GM19023 (cell line): ENCODE data around the gene CMIP.

Source experiments
- ATAC-seq: cut with Tn5 transposase; IDR thresholded peaks from one replicate; pipeline ENCODE4 v1.9.1; 2021; ENCODE audit warnings: mild to moderate bottlenecking, moderate library complexity; ENCODE audit not compliant: unreplicated experiment

CMIP gene

DNA sequence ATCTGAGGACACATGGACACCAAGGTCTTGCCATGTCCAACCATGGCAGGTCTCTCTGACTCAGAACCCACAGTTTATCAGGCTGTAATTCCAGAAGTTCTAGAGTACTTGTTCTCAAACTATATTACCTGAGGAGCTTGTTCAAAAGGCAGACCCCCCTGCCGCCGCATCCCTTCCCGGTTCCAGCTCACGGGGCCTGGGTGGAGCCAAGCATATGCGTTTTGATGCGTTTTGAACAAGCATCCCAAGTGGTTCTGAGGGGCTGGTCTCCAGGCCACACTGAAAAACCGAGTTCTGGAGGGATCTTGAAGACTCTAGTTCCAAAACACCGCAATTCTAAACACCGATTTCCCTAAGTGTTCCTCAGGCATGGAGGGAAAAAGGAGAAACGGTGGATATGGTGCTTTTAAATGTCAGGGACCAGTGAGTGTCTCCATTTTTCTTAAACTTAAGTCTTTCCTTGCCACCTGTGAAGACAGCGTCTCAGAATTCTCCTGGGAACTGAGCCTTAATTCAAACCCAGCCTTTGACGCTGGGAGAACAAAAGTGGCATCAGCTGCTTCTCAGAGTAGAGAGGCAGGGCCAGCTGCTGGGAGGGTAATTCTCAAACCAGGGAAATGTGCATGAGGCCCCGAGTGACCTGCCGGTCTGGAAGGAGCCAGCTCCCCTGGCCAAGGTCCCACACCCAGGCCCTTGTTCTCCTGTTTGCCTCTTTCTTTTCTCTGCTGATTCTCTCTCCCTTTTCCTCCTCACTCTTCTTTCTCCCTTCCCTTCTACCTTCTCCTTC is 250.1 kb downstream of the CMIP start:
- no peak for ATAC-seq

GRCh38 chr16:81695321-81696165 is 250.9 kb downstream of the CMIP start:
- no peak for ATAC-seq

GRCh38 chr16:81696166-81696960 is 251.8 kb downstream of the CMIP start:
- ATAC-seq, result no peak

DNA sequence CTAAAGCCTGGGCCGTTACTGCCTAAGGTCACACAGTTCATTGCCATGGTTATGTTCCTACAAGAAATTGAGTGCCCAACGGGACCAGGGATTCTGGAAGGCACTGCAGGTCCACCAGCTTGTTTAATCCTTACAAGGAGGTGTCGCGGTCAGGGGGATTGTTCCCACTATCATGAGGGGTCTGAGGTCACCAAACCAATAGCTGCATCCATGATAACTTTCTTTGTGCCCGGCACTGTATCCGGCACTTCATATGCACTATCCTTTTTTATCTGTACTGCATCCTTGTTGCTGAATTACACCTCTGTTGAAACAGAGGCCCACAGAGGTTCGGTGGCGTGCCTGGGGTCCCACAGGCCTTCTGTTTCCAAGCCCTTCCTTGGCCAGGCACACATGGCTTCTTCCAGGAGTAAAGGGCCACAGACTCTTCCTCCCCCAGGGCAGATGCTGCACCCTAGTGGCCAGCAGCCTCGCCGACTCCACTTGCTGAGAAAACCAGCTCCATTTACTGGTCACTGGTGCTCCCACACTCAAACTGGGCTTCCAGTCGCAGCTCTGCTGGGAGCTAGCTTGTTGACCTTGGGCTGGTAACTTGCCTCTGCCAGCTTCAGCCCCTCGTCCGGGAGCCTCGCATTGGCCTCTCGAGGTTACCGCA is 252.5 kb downstream of the CMIP start:
- ATAC-seq, result no peak

- no peak for ATAC-seq
Measured at GRCh38 chr16:81697616-81698309, 253.2 kb downstream of the CMIP start.

GRCh38 chr16:81698310-81698641 is 253.7 kb downstream of the CMIP start:
- no peak for ATAC-seq

- ATAC-seq, result no peak
Measured at GRCh38 chr16:81699596-81699995, 255.0 kb downstream of the CMIP start.

- no peak for ATAC-seq
Measured at GRCh38 chr16:81700071-81700779, 255.6 kb downstream of the CMIP start.

DNA sequence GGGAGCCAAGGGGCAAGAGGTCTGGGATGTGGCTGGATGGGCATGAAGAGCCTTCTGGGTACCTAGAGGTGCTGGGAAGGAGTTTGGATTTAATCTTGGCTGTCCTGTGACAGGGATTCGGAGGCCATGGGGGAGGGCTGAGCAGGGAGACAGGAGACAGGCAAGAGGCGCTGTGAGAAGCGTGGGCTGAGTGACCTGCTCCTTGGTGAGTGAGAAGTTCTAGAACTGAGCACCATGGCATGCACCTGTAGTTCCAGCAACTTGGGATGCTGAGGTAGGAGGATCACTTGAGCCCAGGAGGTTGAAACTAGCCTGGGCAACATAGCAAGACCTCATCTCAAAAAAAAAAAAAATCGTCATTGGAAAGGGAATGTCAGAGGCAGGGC is 256.2 kb downstream of the CMIP start:
- ATAC-seq, result no peak

- no peak for ATAC-seq
Measured at GRCh38 chr16:81701296-81701970, 256.8 kb downstream of the CMIP start.

- no peak for ATAC-seq
Measured at GRCh38 chr16:81702506-81702905, 257.9 kb downstream of the CMIP start.

DNA sequence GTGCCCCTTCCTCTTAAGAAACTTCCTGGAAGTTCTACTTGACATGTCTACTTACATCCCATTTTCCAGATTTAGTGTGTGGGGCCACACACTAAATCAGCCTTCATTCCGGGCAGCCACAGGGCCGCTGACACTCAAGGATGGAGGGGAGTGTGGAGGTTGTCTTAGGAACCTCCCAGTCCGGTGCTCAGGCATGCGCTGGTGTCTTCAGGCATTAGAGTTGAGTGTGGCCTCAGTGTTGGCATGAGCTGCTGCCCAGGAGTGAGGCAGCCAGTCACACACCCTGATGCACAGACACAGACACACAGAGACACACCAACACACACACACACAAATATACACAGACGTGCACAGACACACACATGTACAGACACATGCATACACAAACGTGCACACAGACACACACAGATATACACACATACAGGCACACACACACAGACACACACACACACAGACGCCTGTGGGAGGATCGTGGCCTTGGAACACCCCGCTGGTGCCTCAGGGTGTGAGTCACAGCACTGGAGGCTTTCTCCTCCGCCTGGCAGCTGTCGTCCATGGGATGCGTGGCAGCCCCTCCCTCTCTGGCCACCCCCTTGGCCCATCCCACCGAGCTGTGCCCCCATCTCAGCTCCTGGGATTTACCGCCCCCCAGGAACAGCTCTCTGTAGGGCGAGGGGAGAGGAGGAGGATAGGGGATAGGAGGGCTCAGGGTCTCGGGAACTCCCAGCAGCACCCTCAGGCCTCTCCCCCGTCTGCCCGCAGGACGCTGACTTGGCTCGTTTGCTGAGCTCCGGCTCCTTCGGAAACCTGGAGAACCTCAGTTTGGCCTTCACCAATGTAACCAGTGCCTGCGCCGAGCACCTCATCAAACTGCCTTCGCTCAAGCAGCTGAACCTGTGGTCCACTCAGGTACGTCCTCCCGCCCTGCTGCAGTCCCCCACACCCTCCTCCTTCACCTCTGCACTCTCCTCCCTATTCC is 258.9 kb downstream of the CMIP start:
- no peak for ATAC-seq

GRCh38 chr16:81705261-81705660 is 260.7 kb downstream of the CMIP start:
- ATAC-seq, result no peak

- ATAC-seq, result no peak
Measured at GRCh38 chr16:81706327-81707295, 262.0 kb downstream of the CMIP start.

DNA sequence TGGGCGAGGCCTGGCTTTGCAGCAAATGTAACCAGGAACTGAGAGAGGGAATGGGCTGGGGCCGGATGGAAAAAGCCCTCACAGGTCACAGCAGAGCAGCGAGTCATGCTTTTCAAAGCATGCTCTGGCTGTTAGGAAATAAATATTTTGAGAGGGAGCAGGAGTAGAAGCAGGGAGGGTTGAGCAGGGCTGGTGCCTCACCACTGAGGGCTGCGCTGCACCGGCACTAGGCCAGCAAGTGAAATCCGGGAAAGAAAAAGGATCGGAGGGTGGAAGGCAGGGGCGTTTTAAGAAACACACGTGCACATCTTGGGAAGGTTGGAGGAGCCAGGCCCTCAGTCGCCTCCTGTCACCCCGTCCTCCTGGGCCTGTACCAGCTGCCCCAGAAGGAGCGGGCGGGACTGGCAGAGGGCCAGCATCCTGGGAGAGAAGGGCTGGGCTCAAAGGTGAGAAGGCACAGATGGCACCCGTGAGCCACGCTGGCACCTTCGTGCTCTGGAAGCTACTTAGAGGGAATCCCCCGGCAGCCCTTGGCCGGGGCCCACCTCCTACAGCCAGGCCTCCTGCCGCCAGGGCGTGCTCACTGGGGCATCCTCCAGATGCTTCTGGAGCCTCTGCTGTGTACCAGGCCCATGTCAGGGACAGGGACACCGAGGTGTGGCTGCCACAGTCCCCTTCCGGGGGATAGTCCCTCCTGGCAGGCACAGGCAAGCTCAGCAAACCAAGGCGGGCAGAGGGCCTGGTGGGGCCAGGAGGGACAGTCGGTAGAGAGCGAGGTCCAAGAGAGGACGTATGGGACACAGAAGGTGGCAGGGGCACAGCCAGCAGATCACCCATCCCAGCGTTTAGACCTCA is 263.0 kb downstream of the CMIP start:
- ATAC-seq, result no peak
